Measurements from ENCODE around the gene NSUN7. TPM values are rescaled to one million over a fixed set of nuclear protein-coding genes. Genes with fewer than 3 reads are reported as not detected.

NSUN7 gene
- total RNA-seq, 4 donors from 2014 or later: 6.8 to 14.1 (median 12.2) TPM; not detected in 1

- Histone ChIP-seq H3K9me3 (no peaks in the 10 kb centered on the region), H3K4me3 (no peak overlapping the region), H3K4me1 (no peaks in the 10 kb centered on the region), H3K27me3 (no peaks in the 10 kb centered on the region), H3K27ac (no peak overlapping the region), H3K36me3 (no peaks in the 10 kb centered on the region)
- TF ChIP-seq POLR2A (IDR thresholded peaks at IDR 0.05) (no peak), CTCF (IDR thresholded peaks at IDR 0.05) (no peak)
- intact Hi-C loops (cut with DNase I; ENCODE audit: low total_unique reads): no loop called here
- DNase-seq: no peak
Measured at GRCh38 chr4:40840255-40840984, 90.7 kb downstream of the NSUN7 start.

GRCh38 chr4:40840985-40841571 lies 91.3 kb downstream of the NSUN7 start:
- H3K9me3 ChIP-seq: no peaks in the 10 kb centered on the region
- intact Hi-C loops (cut with DNase I; ENCODE audit: low total_unique reads): no loop called here
- TF ChIP-seq CTCF (IDR thresholded peaks at IDR 0.05) (peak in 2 of 4 experiments; percentile 30 to 33), POLR2A (IDR thresholded peaks at IDR 0.05) (no peak)
- DNase-seq: peak; percentile 29 to 37
- no peak overlapping the region for H3K27ac ChIP-seq
- no peaks in the 10 kb centered on the region for H3K36me3 ChIP-seq
- H3K4me1 ChIP-seq: no peaks in the 10 kb centered on the region
- H3K4me3 ChIP-seq: no peak overlapping the region
- no peaks in the 10 kb centered on the region for H3K27me3 ChIP-seq

DNA sequence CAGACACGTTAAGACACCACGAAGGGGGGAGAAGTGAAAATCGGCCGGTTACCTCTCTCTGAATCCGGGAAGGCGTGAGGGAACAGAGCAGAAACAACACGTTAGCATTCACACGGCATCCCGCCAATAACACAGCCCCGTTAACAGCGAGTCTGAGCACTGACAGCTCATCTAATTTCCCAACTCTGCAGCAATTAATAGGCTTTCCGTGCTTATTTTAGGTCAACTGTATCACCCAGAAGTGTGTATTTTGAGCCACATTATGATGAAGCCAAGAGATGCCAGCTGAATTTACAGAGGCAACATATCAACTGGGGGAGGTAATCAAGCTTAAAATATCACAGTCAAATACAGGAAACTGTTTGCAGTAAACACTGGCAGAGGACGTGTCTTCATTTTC lies 92.6 kb downstream of the NSUN7 start:
- Histone ChIP-seq H3K27me3 (no peaks in the 10 kb centered on the region), H3K27ac (no peak overlapping the region), H3K9me3 (no peaks in the 10 kb centered on the region), H3K4me1 (no peaks in the 10 kb centered on the region), H3K36me3 (no peaks in the 10 kb centered on the region), H3K4me3 (no peak overlapping the region)
- no peak for TF ChIP-seq CTCF (IDR thresholded peaks at IDR 0.05)
- no peak for TF ChIP-seq POLR2A (IDR thresholded peaks at IDR 0.05)
- intact Hi-C loops (cut with DNase I; ENCODE audit: low total_unique reads): no loop called here
- DNase-seq: no peak

GRCh38 chr4:40842725-40843423 lies 93.1 kb downstream of the NSUN7 start:
- H3K9me3 ChIP-seq: no peaks in the 10 kb centered on the region
- no peak overlapping the region for H3K27ac ChIP-seq
- intact Hi-C loops (cut with DNase I; ENCODE audit: low total_unique reads): no loop called here
- DNase-seq: no peak
- no peaks in the 10 kb centered on the region for H3K4me1 ChIP-seq
- TF ChIP-seq CTCF (IDR thresholded peaks at IDR 0.05): no peak
- no peak for TF ChIP-seq POLR2A (IDR thresholded peaks at IDR 0.05)
- H3K27me3 ChIP-seq: no peaks in the 10 kb centered on the region
- no peak overlapping the region for H3K4me3 ChIP-seq
- no peaks in the 10 kb centered on the region for H3K36me3 ChIP-seq

GRCh38 chr4:40843696-40844095 lies 93.9 kb downstream of the NSUN7 start:
- no peak for TF ChIP-seq CTCF (IDR thresholded peaks at IDR 0.05)
- TF ChIP-seq POLR2A (IDR thresholded peaks at IDR 0.05): no peak
- intact Hi-C loops (cut with DNase I; ENCODE audit: low total_unique reads): no loop called here
- H3K27ac ChIP-seq: no peak overlapping the region

More at GRCh38 chr4:40843696-40844095, 93.9 kb downstream of the NSUN7 start:
- Histone ChIP-seq H3K27me3 (no peaks in the 10 kb centered on the region), H3K36me3 (no peaks in the 10 kb centered on the region), H3K4me1 (no peaks in the 10 kb centered on the region), H3K9me3 (no peaks in the 10 kb centered on the region), H3K4me3 (no peak overlapping the region)
- no peak for DNase-seq

All from uterus (tissue), 4 donors.